Ishikawa (cell line): ENCODE data around the gene TSN.

Source experiments
- CEBPB ChIP-seq: IDR thresholded peaks from 2 replicates; pipeline ENCODE4 v1.6.1; 2012
- CREB1 ChIP-seq: IDR thresholded peaks from 2 replicates; pipeline ENCODE4 v1.6.1; 2012; ENCODE audit warnings: low read depth
- EGR1 ChIP-seq: IDR thresholded peaks from 2 replicates; pipeline ENCODE4 v1.6.1; 2012
- EP300 ChIP-seq: IDR thresholded peaks from 2 replicates; pipeline ENCODE4 v1.6.1; 2012; ENCODE audit warnings: borderline replicate concordance
- FOXM1 ChIP-seq: IDR thresholded peaks from 2 replicates; pipeline ENCODE4 v1.6.1; 2012; ENCODE audit warnings: low read depth, borderline replicate concordance
- NFIC ChIP-seq: IDR thresholded peaks from 2 replicates; pipeline ENCODE4 v1.6.1; 2012
- RAD21 ChIP-seq: IDR thresholded peaks from 2 replicates; pipeline ENCODE4 v1.6.1; 2012; ENCODE audit warnings: low read depth
- TAF1 ChIP-seq: IDR thresholded peaks from 2 replicates; pipeline ENCODE4 v1.6.1; 2012; ENCODE audit warnings: low read depth, mild to moderate bottlenecking
- TCF12 ChIP-seq: IDR thresholded peaks from 2 replicates; pipeline ENCODE4 v1.6.1; 2012; ENCODE audit warnings: low read depth
- TEAD4 ChIP-seq: IDR thresholded peaks from 2 replicates; pipeline ENCODE4 v1.6.1; 2012
- YY1 ChIP-seq: IDR thresholded peaks from 2 replicates; pipeline ENCODE4 v1.6.1; 2012; ENCODE audit warnings: low read depth
- ZBTB7A ChIP-seq: IDR thresholded peaks from 2 replicates; pipeline ENCODE4 v1.6.1; 2012; ENCODE audit warnings: low read depth
- TF ChIP-seq, protein P1 (sequence below): IDR thresholded peaks from 2 replicates; pipeline ENCODE4 v1.6.1; 2012
- TF ChIP-seq, protein P2 (sequence below): IDR thresholded peaks from 2 replicates; pipeline ENCODE4 v1.6.1; 2012; ENCODE audit warnings: low read depth, mild to moderate bottlenecking
- TF ChIP-seq, protein P3 (sequence below): IDR thresholded peaks from 2 replicates; pipeline ENCODE4 v1.6.1; 2012

TSN gene

DNA sequence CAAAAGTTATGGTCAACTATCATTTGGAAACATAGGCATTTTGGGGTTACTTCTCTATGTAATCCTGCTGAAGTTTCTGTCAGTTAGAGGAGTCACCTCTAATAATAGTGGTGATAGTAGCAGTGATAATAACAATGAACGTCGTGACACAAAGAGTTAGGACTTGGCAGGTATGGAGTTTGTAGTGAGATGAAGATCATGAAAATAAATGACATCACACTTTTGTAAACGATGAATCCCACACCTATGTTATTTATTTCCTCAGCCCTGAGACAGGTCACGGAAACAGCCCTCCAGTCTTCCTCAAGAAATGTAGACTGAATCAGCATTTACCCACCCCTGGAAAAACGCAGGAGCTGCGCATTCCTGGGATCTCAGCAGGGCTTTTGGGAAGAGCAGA, 38.8 kb downstream of the TSN start:
- TF ChIP-seq, protein P1, sequence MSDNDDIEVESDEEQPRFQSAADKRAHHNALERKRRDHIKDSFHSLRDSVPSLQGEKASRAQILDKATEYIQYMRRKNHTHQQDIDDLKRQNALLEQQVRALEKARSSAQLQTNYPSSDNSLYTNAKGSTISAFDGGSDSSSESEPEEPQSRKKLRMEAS: no peak
- no peak for TF ChIP-seq CREB1
- no peak for TF ChIP-seq NFIC
- no peak for TF ChIP-seq TEAD4
- TF ChIP-seq ZBTB7A: no peak
- TF ChIP-seq EP300: no peak
- no peak for TF ChIP-seq EGR1
- TF ChIP-seq, protein P2, sequence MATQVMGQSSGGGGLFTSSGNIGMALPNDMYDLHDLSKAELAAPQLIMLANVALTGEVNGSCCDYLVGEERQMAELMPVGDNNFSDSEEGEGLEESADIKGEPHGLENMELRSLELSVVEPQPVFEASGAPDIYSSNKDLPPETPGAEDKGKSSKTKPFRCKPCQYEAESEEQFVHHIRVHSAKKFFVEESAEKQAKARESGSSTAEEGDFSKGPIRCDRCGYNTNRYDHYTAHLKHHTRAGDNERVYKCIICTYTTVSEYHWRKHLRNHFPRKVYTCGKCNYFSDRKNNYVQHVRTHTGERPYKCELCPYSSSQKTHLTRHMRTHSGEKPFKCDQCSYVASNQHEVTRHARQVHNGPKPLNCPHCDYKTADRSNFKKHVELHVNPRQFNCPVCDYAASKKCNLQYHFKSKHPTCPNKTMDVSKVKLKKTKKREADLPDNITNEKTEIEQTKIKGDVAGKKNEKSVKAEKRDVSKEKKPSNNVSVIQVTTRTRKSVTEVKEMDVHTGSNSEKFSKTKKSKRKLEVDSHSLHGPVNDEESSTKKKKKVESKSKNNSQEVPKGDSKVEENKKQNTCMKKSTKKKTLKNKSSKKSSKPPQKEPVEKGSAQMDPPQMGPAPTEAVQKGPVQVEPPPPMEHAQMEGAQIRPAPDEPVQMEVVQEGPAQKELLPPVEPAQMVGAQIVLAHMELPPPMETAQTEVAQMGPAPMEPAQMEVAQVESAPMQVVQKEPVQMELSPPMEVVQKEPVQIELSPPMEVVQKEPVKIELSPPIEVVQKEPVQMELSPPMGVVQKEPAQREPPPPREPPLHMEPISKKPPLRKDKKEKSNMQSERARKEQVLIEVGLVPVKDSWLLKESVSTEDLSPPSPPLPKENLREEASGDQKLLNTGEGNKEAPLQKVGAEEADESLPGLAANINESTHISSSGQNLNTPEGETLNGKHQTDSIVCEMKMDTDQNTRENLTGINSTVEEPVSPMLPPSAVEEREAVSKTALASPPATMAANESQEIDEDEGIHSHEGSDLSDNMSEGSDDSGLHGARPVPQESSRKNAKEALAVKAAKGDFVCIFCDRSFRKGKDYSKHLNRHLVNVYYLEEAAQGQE: no peak
- TF ChIP-seq RAD21: no peak
- TF ChIP-seq, protein P3, sequence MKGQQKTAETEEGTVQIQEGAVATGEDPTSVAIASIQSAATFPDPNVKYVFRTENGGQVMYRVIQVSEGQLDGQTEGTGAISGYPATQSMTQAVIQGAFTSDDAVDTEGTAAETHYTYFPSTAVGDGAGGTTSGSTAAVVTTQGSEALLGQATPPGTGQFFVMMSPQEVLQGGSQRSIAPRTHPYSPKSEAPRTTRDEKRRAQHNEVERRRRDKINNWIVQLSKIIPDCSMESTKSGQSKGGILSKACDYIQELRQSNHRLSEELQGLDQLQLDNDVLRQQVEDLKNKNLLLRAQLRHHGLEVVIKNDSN: no peak
- TF ChIP-seq FOXM1: no peak
- no peak for TF ChIP-seq TAF1

DNA sequence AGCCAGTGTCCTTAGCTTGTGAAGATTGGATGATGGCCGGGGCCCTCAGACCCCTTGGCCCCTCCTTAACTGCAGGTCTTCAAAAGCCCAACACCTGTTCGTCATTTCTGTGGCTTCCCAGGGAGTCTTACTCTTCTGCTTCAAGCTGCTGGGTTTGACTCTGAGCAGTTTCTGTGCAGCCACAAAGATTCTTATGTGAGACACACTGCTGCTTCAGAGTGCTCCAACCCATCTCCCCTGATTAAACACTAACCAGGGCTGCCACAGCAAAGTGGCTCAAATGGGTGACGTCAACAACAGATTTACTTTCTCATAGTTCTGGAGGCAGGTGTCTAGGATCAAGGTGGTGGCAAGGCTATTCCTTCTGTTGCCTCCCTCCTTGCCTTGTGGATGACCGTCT, 40.8 kb downstream of the TSN start:
- no peak for TF ChIP-seq TAF1
- no peak for TF ChIP-seq ZBTB7A
- TF ChIP-seq, protein P3: no peak
- TF ChIP-seq, protein P1: no peak
- no peak for TF ChIP-seq YY1
- TF ChIP-seq CEBPB: no peak
- no peak for TF ChIP-seq NFIC
- no peak for TF ChIP-seq RAD21
- TF ChIP-seq, protein P2: no peak
- no peak for TF ChIP-seq FOXM1

DNA sequence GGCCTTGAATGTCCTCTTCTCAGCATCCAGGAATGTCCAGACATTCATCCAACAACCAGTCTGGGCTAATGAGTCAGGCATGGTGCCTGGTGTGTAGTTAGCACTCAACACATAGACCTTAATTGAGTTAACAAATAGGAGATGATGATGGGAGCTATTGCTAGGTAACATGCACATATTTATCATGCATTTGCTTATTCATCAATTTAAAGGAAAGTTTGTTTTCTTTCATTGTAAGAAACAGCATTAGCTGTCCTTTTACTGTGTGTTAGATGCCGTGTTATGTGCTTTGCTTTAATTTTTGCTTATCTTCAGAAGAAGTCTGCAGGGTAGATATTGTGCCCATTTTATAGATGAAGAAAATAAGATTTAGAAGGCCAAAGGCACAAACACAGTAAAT, 43.2 kb downstream of the TSN start:
- TF ChIP-seq TCF12 (no peak), FOXM1 (no peak), ZBTB7A (no peak), YY1 (no peak), TAF1 (no peak), CREB1 (no peak)
- TF ChIP-seq, protein P2: no peak

DNA sequence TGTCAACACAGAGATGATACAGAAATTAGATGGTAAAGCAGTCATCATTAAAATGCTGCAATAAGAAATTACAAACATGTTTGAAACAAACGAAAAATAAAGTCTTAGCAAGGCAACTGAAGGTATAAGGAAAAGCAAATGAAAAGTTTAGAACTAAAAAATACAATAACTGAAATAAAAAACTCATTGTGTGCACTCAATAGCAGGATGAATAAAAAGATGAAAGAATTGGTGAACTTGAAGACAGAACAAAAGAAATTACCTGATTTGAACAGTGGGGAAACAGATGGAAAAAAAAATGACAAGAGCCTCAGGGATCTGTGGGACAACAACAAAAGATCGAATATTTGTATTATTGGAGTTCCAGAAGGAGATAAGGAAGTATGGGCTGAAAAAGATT, 46.5 kb downstream of the TSN start:
- TF ChIP-seq, protein P3: no peak
- TF ChIP-seq TAF1 (no peak), TEAD4 (no peak), CEBPB (no peak), CREB1 (no peak), FOXM1 (no peak), YY1 (no peak), TCF12 (no peak), NFIC (no peak), EGR1 (no peak)
- TF ChIP-seq, protein P2: no peak
